ENCODE data around the gene CTSD. TPM values are rescaled to one million over a fixed set of nuclear protein-coding genes. Genes with fewer than 3 reads are reported as not detected.

CTSD gene
- total RNA-seq, 1 donor from 2014 or later: 224 TPM

GRCh38 chr11:1731451-1732059 is 32.2 kb downstream of the CTSD start:
- Mint-ChIP-seq H3K4me3 (ENCODE audit: unreplicated experiment) (peak overlapping the region; percentile 15), H3K9me3 (ENCODE audit: unreplicated experiment) (peaks cover 4% of the 10 kb centered on the region), H3K27me3 (ENCODE audit: unreplicated experiment) (peaks cover 13% of the 10 kb centered on the region), H3K36me3 (ENCODE audit: low read depth, unreplicated experiment) (peaks cover 14% of the 10 kb centered on the region), H3K4me1 (ENCODE audit: unreplicated experiment) (no peaks in the 10 kb centered on the region), H3K27ac (ENCODE audit: unreplicated experiment) (no peak overlapping the region)
- no peak for TF ChIP-seq CTCF (IDR thresholded peaks at IDR 0.05; ENCODE audit: unreplicated experiment)
- DNase-seq (ENCODE audit: low spot score): no peak

GRCh38 chr11:1730059-1730629 is 33.6 kb downstream of the CTSD start:
- Mint-ChIP-seq H3K4me3 (ENCODE audit: unreplicated experiment) (no peak overlapping the region), H3K36me3 (ENCODE audit: low read depth, unreplicated experiment) (peaks cover 9% of the 10 kb centered on the region), H3K4me1 (ENCODE audit: unreplicated experiment) (no peaks in the 10 kb centered on the region), H3K9me3 (ENCODE audit: unreplicated experiment) (no peaks in the 10 kb centered on the region), H3K27me3 (ENCODE audit: unreplicated experiment) (peaks cover 10% of the 10 kb centered on the region), H3K27ac (ENCODE audit: unreplicated experiment) (no peak overlapping the region)
- no peak for DNase-seq (ENCODE audit: low spot score)
- TF ChIP-seq CTCF (IDR thresholded peaks at IDR 0.05; ENCODE audit: unreplicated experiment): no peak

GRCh38 chr11:1729692-1730011 is 34.1 kb downstream of the CTSD start:
- TF ChIP-seq CTCF (IDR thresholded peaks at IDR 0.05; ENCODE audit: unreplicated experiment): no peak
- Mint-ChIP-seq H3K27ac (ENCODE audit: unreplicated experiment) (no peak overlapping the region), H3K9me3 (ENCODE audit: unreplicated experiment) (no peaks in the 10 kb centered on the region), H3K4me1 (ENCODE audit: unreplicated experiment) (no peaks in the 10 kb centered on the region), H3K36me3 (ENCODE audit: low read depth, unreplicated experiment) (peaks cover 9% of the 10 kb centered on the region), H3K27me3 (ENCODE audit: unreplicated experiment) (peaks cover 10% of the 10 kb centered on the region), H3K4me3 (ENCODE audit: unreplicated experiment) (no peak overlapping the region)
- no peak for DNase-seq (ENCODE audit: low spot score)

- no peak for DNase-seq (ENCODE audit: low spot score)
- Mint-ChIP-seq H3K4me3 (ENCODE audit: unreplicated experiment) (no peak overlapping the region), H3K9me3 (ENCODE audit: unreplicated experiment) (no peaks in the 10 kb centered on the region), H3K27me3 (ENCODE audit: unreplicated experiment) (peaks cover 8% of the 10 kb centered on the region), H3K4me1 (ENCODE audit: unreplicated experiment) (no peaks in the 10 kb centered on the region), H3K36me3 (ENCODE audit: low read depth, unreplicated experiment) (peaks cover 9% of the 10 kb centered on the region), H3K27ac (ENCODE audit: unreplicated experiment) (no peak overlapping the region)
- TF ChIP-seq CTCF (IDR thresholded peaks at IDR 0.05; ENCODE audit: unreplicated experiment): no peak
Measured at GRCh38 chr11:1728931-1729691, 34.6 kb downstream of the CTSD start.

GRCh38 chr11:1728301-1728700 is 35.4 kb downstream of the CTSD start:
- Mint-ChIP-seq H3K9me3 (ENCODE audit: unreplicated experiment) (no peaks in the 10 kb centered on the region), H3K36me3 (ENCODE audit: low read depth, unreplicated experiment) (peaks cover 9% of the 10 kb centered on the region), H3K4me3 (ENCODE audit: unreplicated experiment) (no peak overlapping the region), H3K27me3 (ENCODE audit: unreplicated experiment) (peaks cover 7% of the 10 kb centered on the region), H3K27ac (ENCODE audit: unreplicated experiment) (no peak overlapping the region), H3K4me1 (ENCODE audit: unreplicated experiment) (no peaks in the 10 kb centered on the region)
- DNase-seq (ENCODE audit: low spot score): no peak
- TF ChIP-seq CTCF (IDR thresholded peaks at IDR 0.05; ENCODE audit: unreplicated experiment): no peak
